ENCODE results near the gene MAP3K5.

- TF ChIP-seq POLR2A (IDR thresholded peaks at IDR 0.05) (no peak), CTCF (IDR thresholded peaks at IDR 0.05) (no peak), POLR2AphosphoS5 (IDR thresholded peaks at IDR 0.05) (no peak), EP300 (IDR thresholded peaks at IDR 0.05) (no peak)
These were observed 243.5 kb downstream of the MAP3K5 start for GRCh38 chr6:136548582-136549299.

Measured in gastroesophageal sphincter (tissue), 3 donors.